ENCODE results near the gene PIAS2.

The PIAS2 gene

DNA sequence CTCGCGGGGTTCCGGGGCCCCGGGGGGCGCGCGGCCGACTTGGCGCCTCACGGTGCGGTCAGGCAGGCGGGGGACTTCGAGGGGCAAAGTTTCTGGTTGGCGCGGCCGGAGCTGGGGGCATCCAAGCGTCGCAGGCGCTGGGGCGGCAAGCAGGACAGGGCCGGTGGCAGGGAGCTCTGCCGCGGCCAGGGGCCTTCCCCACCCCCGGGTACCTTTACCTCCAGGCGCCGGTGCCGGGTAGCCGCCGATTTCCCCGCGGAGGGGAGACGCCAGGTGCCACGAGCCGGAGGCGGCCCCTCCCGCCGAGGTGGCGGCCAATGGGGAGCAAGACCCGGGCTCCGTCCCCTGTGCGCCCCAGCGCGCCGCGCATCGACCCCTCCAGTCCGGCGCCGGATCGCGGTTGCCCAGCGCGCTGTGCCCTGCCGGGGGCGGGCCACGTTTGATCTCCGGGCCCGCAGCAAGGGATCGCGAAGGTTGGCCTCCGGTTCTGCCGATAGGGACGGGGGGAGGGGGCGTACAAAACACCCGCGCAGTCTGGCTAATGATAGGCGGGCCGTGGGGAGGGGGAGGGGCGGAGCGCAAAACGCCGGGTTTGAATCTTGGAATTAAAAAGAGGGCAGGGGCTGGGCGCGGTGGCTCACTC is 160.6 kb downstream of the PIAS2 start, which contains the start of gene ST8SIA5:
Gene ST8SIA5 (minus strand): TSS at position 495 of the 643 bp plus-strand sequence. CDS start 545 bp downstream, outside the sequence.
- DNase-seq: no peak

DNA sequence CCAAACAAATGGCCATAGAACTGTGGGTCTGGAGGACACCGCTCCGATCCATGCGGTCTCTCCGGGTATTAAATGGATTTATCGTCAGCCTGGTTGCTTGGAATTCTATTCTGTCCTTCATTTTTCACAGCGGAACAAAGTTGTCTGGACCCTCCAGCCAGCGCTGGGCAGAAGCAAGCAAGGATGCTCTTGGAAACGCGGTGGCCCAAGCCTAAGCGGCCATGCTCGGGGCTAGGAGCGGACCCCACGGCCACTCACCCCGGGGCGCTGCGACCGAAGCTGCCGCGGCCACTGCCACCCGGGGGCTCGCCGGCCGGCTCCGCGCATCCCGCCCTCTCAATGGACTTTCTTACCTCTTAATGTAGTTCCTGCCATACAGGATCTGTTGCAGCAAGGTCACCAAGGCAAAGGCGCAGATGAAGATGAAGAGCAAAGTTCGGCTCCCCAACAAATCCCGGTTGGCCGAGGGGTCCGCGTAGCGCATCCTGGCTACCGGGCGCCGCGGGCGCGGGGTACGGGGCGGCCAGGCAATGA is 161.2 kb downstream of the PIAS2 start:
- no peak for DNase-seq

DNA sequence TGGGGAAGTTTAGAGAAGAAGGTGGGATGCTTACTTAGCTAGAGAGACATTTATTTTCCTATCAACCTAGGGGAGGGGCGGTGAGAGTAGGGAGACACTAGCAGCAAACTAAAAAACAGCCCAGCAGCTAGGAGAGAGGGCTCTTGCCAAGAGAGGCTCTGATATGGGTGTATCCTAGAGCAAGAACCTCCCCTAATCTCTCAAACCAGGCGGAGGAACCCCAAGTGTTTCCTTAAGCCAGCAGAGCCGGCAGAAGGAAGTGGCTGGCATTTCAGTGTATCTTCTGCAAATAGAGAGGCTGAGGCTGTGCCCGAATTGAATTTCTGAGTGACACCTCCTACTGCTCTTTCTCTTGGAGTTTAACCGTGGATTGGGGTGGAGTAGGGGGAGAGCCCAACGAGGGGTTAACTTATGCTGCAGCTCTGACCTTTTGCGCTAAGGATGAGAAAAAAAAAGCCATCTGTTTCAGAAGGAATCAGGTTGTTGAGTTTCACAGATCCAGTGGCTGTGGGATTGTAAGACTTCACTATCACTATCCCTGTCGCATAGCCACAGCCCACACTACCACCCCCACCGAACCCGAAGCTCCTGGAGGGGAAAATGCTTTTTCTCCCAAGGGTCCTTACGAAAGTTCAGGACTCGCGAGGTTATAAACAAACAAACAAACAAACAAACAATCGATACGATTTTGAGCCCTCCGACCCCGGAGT is 161.8 kb downstream of the PIAS2 start:
- DNase-seq: no peak

DNA sequence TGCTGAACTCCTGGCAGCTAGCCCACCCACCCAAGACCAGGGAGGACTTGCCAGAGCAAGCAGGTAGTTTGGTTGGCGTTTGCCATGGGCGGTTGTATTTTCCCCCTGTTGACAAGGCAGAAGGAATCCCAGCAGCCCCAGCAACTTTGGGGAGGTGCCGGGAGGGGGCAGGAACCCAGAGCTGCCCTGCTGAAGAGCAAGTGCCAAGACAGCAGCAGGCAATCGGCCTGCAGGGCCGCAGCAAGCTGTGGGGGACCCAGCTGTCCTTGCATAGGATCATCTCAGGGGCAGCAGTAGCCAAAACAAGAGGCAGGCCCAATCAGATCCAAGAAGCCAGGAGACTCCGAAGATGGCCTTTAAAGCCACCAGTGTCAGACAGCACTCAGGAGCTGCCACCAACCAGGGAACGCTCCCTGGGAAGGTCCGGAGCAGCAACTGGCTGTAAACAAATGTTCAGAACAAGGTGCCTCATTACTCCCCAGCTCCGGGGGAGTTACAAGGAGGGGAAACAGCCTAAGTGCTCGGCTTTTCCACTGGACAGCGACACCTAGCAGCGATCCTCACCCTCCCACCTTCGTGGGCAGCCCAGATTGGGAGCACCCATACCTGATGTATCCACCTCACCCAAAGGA is 162.5 kb downstream of the PIAS2 start:
- DNase-seq: no peak

DNA sequence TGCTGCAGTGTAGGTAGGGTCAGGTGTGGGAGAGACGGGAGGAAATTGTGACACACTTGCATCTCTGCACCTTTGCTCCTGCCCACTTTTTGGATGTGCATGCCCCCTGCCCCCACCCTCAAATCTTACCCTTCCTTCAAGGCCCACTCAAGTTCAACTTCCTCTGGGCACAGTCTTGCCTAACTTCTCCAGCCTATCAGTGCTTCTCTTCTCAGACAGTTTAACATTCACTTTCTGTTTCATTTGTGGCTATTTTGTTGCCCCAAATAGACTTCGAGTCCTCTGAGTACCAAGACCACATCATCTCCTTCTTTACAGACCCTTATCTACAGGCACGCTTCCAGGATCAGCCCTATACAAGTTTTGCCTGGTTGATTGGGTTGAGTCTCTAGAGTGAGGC is 163.1 kb downstream of the PIAS2 start:
- no peak for DNase-seq

Data from NCI-H187 treated with DMSO at 0.1 percent for 48 hours (cell line).